K562 (cell line): Measurements from ENCODE around the gene BHLHE40. TPM values are rescaled to one million over a fixed set of nuclear protein-coding genes. Genes with fewer than 3 reads are reported as not detected.
"Not testable (repeated sequence)": the region's sequence is repeated elsewhere in the genome, so short reads cannot be mapped to it uniquely, and the experiment has no call there.

Experiments used
- ATAC-seq: fragments of 200-7000 bp; cut with Tn5 transposase; 3 replicates; pipeline ENCODE4 v1.9.1; 2020; ENCODE audit warnings: moderate library complexity
- BruUV-seq: library from RNA; stranded (reverse); fragments of 400-500 nt; replicated peaks from 2 replicates; lab custom pipeline; 2021; lab: Mats Ljungman, UMichigan
- CTCF ChIA-PET: fragments of 300-600 bp; formaldehyde crosslinking; extraction: SDS; loops from one replicate; lab custom pipeline; 2021; ENCODE audit warnings: low intra/inter-chr PET ratio; lab: Yijun Ruan, JAX
- POLR2A ChIA-PET: fragments of 300-600, 350-650 bp; sonication (Branson Sonifier 250); formaldehyde crosslinking; extraction: SDS; loops from one replicate; lab custom pipeline; 2021; ENCODE audit warnings: antibody characterized with exemption, inconsistent platforms; lab: Yijun Ruan, JAX
- DNase-seq, 4 experiments: peaks; one replicate each; pipeline versions ENCODE4 v3.0.0 to v3.0.0-alpha.2; 2011 to 2018; ENCODE audit warnings: low spot score in 3 of 4, mixed read lengths in 3 of 4; ENCODE audit errors: extremely low read depth in 1 of 4
- FAIRE-seq: peaks from 2 replicates; lab custom pipeline; 2011; peaks lifted over from hg19 to GRCh38; lab: Jason Lieb, UNC
- H2AFZ ChIP-seq: 2 replicates; pipeline ENCODE4 v1.6.0; 2011; ENCODE audit warnings: low read depth, low read length, control low read depth, inconsistent platforms
- H3K27ac ChIP-seq: fragments of 200-600 bp; 3 replicates; pipeline ENCODE4 v1.8.0; 2011; ENCODE audit warnings: low read depth, mild to moderate bottlenecking, control low read depth, inconsistent platforms, low read length, moderate library complexity, mixed read lengths; ENCODE audit errors: extremely low read depth
- H3K27me3 ChIP-seq, 2 experiments: fragments of 300-600 bp in 1 of 2; 2 replicates in 1 of 2; 3 replicates in 1 of 2; pipeline versions ENCODE4 v1.6.0 to v1.8.0; 2011; ENCODE audit warnings: inconsistent platforms in 2 of 2, low read length in 2 of 2, mild to moderate bottlenecking in 1 of 2, mixed read lengths in 1 of 2, moderate library complexity in 1 of 2; ENCODE audit not compliant: control insufficient read depth in 2 of 2, insufficient read depth in 2 of 2
- H3K36me3 ChIP-seq: fragments of 300-600 bp; 3 replicates; pipeline ENCODE4 v1.8.0; 2011; ENCODE audit warnings: mild to moderate bottlenecking, low read length, inconsistent platforms; ENCODE audit not compliant: control insufficient read depth, insufficient read depth
- H3K4me1 ChIP-seq, 2 experiments: fragments of 200-600 bp in 1 of 2; replicated peaks in 1 of 2; 2 replicates in 1 of 2; 3 replicates in 1 of 2; pipeline versions ENCODE4 v1.5.1 to v1.8.0; 2011; ENCODE audit warnings: inconsistent platforms in 2 of 2, low read length in 2 of 2, mild to moderate bottlenecking in 1 of 2, mixed read lengths in 1 of 2, moderate library complexity in 1 of 2; ENCODE audit not compliant: control insufficient read depth in 2 of 2, insufficient read depth in 2 of 2
- H3K4me2 ChIP-seq: 2 replicates; pipeline ENCODE4 v1.6.1; 2011; ENCODE audit warnings: low read length, control low read depth, inconsistent platforms, mixed read lengths; ENCODE audit not compliant: insufficient read depth
- H3K4me3 ChIP-seq: fragments of 200-600 bp; sonication (generic), shearing (Covaris generic); 2 replicates; pipeline ENCODE4 v1.5.1; 2016; ENCODE audit warnings: control low read depth, inconsistent platforms
- H3K79me2 ChIP-seq: fragments of 200-600 bp; 3 replicates; pipeline ENCODE4 v1.8.0; 2011; ENCODE audit warnings: low read length, inconsistent platforms; ENCODE audit not compliant: control insufficient read depth, insufficient read depth
- H3K9ac ChIP-seq, 2 experiments: 2 replicates each; pipeline versions ENCODE4 v1.6.0 to v1.6.1; 2011; ENCODE audit warnings: low read depth in 2 of 2, low read length in 2 of 2, control low read depth in 1 of 2, inconsistent platforms in 1 of 2, mild to moderate bottlenecking in 1 of 2, mixed read lengths in 1 of 2; ENCODE audit not compliant: insufficient read depth in 1 of 2
- H3K9me1 ChIP-seq: one replicate; pipeline ENCODE4 v1.6.0; 2011; ENCODE audit warnings: inconsistent platforms, mild to moderate bottlenecking, low read length, moderate library complexity; ENCODE audit not compliant: control insufficient read depth, insufficient read depth
- H3K9me3 ChIP-seq: replicated peaks from 2 replicates; pipeline ENCODE4 v1.5.1; 2011; ENCODE audit warnings: low read depth, low read length, inconsistent platforms; ENCODE audit not compliant: control insufficient read depth, insufficient read depth
- H4K20me1 ChIP-seq: replicated peaks from 2 replicates; pipeline ENCODE4 v1.6.1; 2011; ENCODE audit warnings: low read length, inconsistent platforms, mixed read lengths; ENCODE audit not compliant: control insufficient read depth, insufficient read depth
- BDP1 ChIP-seq: IDR thresholded peaks from 3 replicates; pipeline ENCODE4 v1.6.1; 2011; ENCODE audit not compliant: insufficient read length, insufficient read depth
- MAZ ChIP-seq, 2 experiments: fragments of 450-650 bp in 1 of 2; sonication (generic) in 1 of 2; formaldehyde crosslinking; IDR thresholded peaks in 1 of 2; conservative IDR thresholded peaks in 1 of 2; 2 replicates each; pipeline versions ENCODE4 v1.4.0 to v1.5.0; 2020; ENCODE audit warnings: mild to moderate bottlenecking in 1 of 2, missing genetic modification reagents in 1 of 2
- NR3C1 ChIP-seq: sonication (generic); formaldehyde crosslinking; IDR thresholded peaks from 2 replicates; pipeline ENCODE4 v1.8.1; 2022; ENCODE audit warnings: missing genetic modification reagents
- PML ChIP-seq: IDR thresholded peaks from 2 replicates; pipeline ENCODE4 v1.6.1; 2012; ENCODE audit warnings: low read length, inconsistent platforms
- U2AF1 ChIP-seq: fragments of 200-400 bp; formaldehyde crosslinking; optimal IDR thresholded peaks from 2 replicates; pipeline ENCODE3; 2017; ENCODE audit warnings: mild to moderate bottlenecking, low read depth, low read length, moderate library complexity
- WGBS: fragments of 100-300 bp; shearing (Covaris generic); methylation state at CpG from one replicate; pipeline ENCODE4 v1.1.6; 2016; ENCODE audit warnings: low coverage, mixed read lengths; ENCODE audit not compliant: insufficient coverage; ENCODE audit errors: missing lambda C conversion rate; 5-methylcytosine and 5-hydroxymethylcytosine counted together
- in situ Hi-C: fragments of 300-500 bp; cut with MboI; formaldehyde crosslinking; loops from 4 replicates; pipeline ENCODE4 v1.15.0; 2018; ENCODE audit warnings: inconsistent platforms, mixed read lengths
- intact Hi-C: fragments of 100-400 bp; cut with micrococcal nuclease; formaldehyde crosslinking; loops from 2 replicates; pipeline ENCODE4 v1.14.2; 2022
- polyA plus RNA-seq, 8 experiments: library from polyadenylated mRNA; depleted of rRNA in 4 of 8; stranded (reverse) in 5 of 8; unstranded in 3 of 8; fragments of >200 nt; fragmentation: Nextera tagmentation in 2 of 8; fragmentation: Illumina TruSeq in 1 of 8; extraction: Ambion mirVana in 2 of 8; extraction: Trizol in 1 of 8; gene quantifications; 2 replicates each; pipeline versions ENCODE4 v1.2.1 to v1.2.3, GENCODE V29; 2011 to 2014; ENCODE audit warnings: inconsistent platforms in 1 of 8, missing spikeins in 1 of 8
- total RNA-seq, 7 experiments: library from RNA; depleted of rRNA in 6 of 7; stranded (reverse); fragments of >200 nt in 6 of 7; fragmentation: Illumina TruSeq in 2 of 7; extraction: Trizol in 2 of 7; gene quantifications; 2 replicates each; pipeline versions ENCODE4 v1.2.1 to v1.2.3, GENCODE V29; 2011 to 2021; ENCODE audit warnings: low replicate concordance in 1 of 7

The BHLHE40 gene
- total and polyA plus RNA-seq, 9 of the 15 experiments (the other 6 are each of a cell fraction or from before 2014, with no cell fraction given), result 12.0 to 83.9 (median 31.4) TPM

DNA sequence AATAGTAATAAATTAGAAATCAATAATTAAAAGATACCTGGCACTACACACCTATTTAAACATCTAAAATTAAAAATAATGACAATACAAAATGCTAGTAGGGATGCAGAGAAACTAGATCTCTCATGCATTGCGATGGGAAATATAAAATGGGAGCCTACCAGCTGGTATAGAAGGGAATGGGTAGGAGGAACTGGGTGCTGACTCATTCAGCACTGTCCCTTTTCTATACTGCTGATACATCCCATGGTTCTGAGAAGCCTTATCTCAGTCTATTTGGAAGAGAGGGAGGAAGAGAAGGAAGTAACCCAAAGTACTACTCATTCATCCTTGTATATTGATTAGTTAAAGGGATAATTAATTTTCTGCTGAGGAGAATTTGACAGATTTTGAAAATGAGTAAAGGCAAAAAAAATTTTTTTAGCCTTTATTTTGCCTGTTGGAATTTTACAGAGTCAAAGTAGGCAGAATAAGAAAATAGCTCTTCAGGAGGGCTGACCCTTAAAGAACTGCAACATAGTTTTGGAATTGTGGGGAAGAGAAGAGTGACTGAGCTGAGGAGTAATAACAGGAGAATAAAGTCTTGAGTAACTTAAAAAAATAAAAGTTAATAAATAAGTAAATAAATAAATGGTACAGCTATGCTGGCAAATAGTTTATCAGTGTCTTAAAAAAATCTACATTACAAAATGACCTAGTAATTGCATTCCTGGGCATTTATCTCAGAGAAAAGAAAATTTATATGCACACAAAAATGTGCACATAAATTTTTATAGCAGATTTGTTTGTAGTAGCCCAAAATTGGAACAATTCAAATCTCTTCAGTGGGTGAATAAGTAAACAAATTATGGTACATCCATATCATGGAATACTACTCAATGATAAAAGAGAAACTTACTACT is 15.3 kb upstream of the BHLHE40 start (continued):
- 0 out of 4 replicates have a peak, but pooled peaks of 1 of the 2 experiments have one; percentile 11 for TF ChIP-seq MAZ (CRISPR knock-in tag; conservative IDR thresholded peaks at IDR 0.05 in 1 of 2, IDR thresholded peaks at IDR 0.05 in 1 of 2)
- no peak for TF ChIP-seq U2AF1
- TF ChIP-seq PML, result no peak
- no peak for TF ChIP-seq BDP1
- TF ChIP-seq, all 486 proteins: peak for 51

- H3K9me1 ChIP-seq, H3K9me3 ChIP-seq, CTCF ChIA-PET, POLR2A ChIA-PET, H3K27me3 ChIP-seq, in situ Hi-C loops, H3K4me2 ChIP-seq, DNase-seq, H3K4me3 ChIP-seq, H3K79me2 ChIP-seq, FAIRE-seq, BruUV-seq, ATAC-seq, H3K4me1 ChIP-seq, intact Hi-C loops, H4K20me1 ChIP-seq, H3K36me3 ChIP-seq, H3K9ac ChIP-seq, H3K27ac ChIP-seq: not testable (repeated sequence)
- TF ChIP-seq NR3C1 (CRISPR knock-in tag), result 0 out of 2 replicates have a peak, but pooled peaks have one; percentile 16
- 46% methylated on average over 5 of the region's 5 CpGs for WGBS
- H2AFZ ChIP-seq, result 0 out of 2 replicates have a peak overlapping the region, but pooled peaks have one; percentile 17
These were observed 13.2 kb upstream of the BHLHE40 start for GRCh38 chr3:4966006-4966405.
